Measurements from ENCODE around the gene CDR2L.

DNA sequence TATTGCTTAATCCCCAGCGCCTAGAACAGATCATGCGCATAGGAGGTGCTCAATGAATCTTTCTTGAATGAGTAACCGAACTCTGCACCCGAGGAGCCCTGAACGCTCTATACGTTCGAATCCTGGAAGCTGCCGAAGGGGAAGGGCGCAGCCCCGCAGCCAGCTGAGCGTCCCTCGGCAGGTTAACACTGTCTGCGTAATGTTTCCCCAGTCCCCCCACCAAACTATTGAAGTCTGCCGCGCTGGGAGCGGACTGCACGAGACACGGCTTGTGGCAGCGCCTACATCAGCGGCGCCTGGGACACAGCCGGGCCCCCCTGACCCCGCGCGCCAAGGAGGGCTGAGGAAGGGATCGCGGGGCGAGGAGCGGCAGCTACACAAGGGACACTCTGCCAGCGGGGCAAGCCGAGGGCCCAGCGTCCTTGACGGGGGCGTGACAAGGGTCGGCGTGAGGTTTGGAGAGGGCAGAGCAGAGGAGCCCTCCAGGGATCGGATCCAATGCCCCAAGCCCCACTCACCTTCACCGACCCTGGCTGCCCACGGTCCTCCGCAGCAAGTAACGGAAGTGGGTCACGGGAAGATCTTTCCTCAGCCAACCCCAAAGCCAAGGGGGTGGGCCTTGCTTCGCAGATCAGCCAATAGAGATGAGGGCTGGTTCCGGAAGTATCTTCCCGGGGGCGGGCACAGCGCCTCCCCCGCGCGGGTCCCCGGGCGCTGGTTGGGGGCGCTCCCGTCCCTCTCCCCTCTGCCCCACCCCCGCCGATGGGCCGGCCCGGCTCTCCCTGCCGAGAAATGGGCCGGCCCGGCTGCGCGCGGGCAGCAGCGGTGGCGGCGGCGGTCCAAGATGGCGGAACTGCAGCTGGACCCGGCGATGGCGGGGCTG, 59.2 kb downstream of the CDR2L start, which contains the start of the genes ATP5PD and KCTD2:
- TF ChIP-seq, protein P1, sequence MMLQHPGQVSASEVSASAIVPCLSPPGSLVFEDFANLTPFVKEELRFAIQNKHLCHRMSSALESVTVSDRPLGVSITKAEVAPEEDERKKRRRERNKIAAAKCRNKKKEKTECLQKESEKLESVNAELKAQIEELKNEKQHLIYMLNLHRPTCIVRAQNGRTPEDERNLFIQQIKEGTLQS (CRISPR knock-in tag; conservative IDR thresholded peaks at IDR 0.05), result no peak
- TF ChIP-seq MAX (CRISPR knock-in tag; IDR thresholded peaks at IDR 0.05) (peak; percentile 81), NR1H2 (CRISPR knock-in tag; IDR thresholded peaks at IDR 0.05) (no peak), SMAD3 (CRISPR knock-in tag; IDR thresholded peaks at IDR 0.05; ENCODE audit: borderline replicate concordance) (peak; percentile 86), FOXJ3 (CRISPR knock-in tag; IDR thresholded peaks at IDR 0.05; ENCODE audit: borderline replicate concordance) (no peak), JUN (CRISPR knock-in tag; IDR thresholded peaks at IDR 0.05) (no peak)
- TF ChIP-seq, protein P2, sequence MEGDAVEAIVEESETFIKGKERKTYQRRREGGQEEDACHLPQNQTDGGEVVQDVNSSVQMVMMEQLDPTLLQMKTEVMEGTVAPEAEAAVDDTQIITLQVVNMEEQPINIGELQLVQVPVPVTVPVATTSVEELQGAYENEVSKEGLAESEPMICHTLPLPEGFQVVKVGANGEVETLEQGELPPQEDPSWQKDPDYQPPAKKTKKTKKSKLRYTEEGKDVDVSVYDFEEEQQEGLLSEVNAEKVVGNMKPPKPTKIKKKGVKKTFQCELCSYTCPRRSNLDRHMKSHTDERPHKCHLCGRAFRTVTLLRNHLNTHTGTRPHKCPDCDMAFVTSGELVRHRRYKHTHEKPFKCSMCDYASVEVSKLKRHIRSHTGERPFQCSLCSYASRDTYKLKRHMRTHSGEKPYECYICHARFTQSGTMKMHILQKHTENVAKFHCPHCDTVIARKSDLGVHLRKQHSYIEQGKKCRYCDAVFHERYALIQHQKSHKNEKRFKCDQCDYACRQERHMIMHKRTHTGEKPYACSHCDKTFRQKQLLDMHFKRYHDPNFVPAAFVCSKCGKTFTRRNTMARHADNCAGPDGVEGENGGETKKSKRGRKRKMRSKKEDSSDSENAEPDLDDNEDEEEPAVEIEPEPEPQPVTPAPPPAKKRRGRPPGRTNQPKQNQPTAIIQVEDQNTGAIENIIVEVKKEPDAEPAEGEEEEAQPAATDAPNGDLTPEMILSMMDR (IDR thresholded peaks at IDR 0.05), result no peak

Measured in WTC11 (cell line).